Measurements from ENCODE around the gene LRTM1. TPM values are rescaled to one million over a fixed set of nuclear protein-coding genes. Genes with fewer than 3 reads are reported as not detected.

LRTM1 gene
- total RNA-seq, 1 donor from 2014 or later = not detected

DNA sequence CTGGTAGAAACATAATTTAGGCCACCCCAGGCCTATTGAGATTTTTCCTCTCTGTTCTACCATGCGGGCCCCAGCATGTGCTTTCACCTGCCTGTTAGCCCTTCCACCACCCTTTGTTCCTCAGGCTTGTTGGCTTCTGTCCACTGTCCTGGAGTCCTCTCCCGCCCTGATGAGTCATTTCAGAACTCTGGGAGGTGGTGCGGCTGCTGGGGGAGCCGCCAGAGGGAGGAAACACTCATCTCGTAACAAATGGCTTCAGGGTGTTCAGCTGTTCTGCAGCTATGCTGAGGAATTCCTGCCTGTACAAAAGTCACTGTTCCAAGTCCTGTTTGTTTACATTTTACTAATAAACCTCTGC is 36.3 kb downstream of the LRTM1 start:
- peak overlapping the region; percentile 64 for H3K4me2 ChIP-seq (ENCODE audit: low read length)
- H3K27me3 ChIP-seq (ENCODE audit: insufficient read depth, low read length) = no peaks in the 10 kb centered on the region
- peak overlapping the region; percentile 29 for H3K4me3 Mint-ChIP-seq (ENCODE audit: unreplicated experiment)
- H3K27ac Mint-ChIP-seq (ENCODE audit: unreplicated experiment) = peak overlapping the region; percentile 67
- TF ChIP-seq, protein P1, sequence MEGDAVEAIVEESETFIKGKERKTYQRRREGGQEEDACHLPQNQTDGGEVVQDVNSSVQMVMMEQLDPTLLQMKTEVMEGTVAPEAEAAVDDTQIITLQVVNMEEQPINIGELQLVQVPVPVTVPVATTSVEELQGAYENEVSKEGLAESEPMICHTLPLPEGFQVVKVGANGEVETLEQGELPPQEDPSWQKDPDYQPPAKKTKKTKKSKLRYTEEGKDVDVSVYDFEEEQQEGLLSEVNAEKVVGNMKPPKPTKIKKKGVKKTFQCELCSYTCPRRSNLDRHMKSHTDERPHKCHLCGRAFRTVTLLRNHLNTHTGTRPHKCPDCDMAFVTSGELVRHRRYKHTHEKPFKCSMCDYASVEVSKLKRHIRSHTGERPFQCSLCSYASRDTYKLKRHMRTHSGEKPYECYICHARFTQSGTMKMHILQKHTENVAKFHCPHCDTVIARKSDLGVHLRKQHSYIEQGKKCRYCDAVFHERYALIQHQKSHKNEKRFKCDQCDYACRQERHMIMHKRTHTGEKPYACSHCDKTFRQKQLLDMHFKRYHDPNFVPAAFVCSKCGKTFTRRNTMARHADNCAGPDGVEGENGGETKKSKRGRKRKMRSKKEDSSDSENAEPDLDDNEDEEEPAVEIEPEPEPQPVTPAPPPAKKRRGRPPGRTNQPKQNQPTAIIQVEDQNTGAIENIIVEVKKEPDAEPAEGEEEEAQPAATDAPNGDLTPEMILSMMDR (IDR thresholded peaks at IDR 0.05; ENCODE audit: insufficient read depth, low read depth, low read length) = peak; percentile 48
- no peak for TF ChIP-seq EZH2 (IDR thresholded peaks at IDR 0.05; ENCODE audit: insufficient read depth, low read length)
- H3K4me3 ChIP-seq (ENCODE audit: insufficient read depth, low read depth, low read length) = no peak overlapping the region
- no peaks in the 10 kb centered on the region for H4K20me1 ChIP-seq (ENCODE audit: insufficient read depth, low read length)
- DNase-seq (ENCODE audit: low read depth) (peak; percentile 95), FAIRE-seq (peak; percentile 89)
- H3K9me3 Mint-ChIP-seq (ENCODE audit: unreplicated experiment) = no peaks in the 10 kb centered on the region
- H3K36me3 ChIP-seq (ENCODE audit: insufficient read depth, low read length) = no peaks in the 10 kb centered on the region
- H3K4me1 ChIP-seq (ENCODE audit: insufficient read depth, low read length) = peaks cover 21% of the 10 kb centered on the region
- peaks cover 25% of the 10 kb centered on the region for H3K4me1 Mint-ChIP-seq (ENCODE audit: low read depth, unreplicated experiment)
- H3K79me2 ChIP-seq (ENCODE audit: insufficient read depth, low read length) = no peaks in the 10 kb centered on the region
- H2AFZ ChIP-seq (ENCODE audit: low read depth, low read length) = peak overlapping the region; percentile 71
- no peaks in the 10 kb centered on the region for H3K36me3 Mint-ChIP-seq (ENCODE audit: low read depth, unreplicated experiment)
- H3K27ac ChIP-seq (ENCODE audit: low read depth, low read length) = peak overlapping the region; percentile 67
- H3K9ac ChIP-seq (ENCODE audit: low read length) = peak overlapping the region; percentile 44
- H3K9me3 ChIP-seq (ENCODE audit: insufficient read depth, low read depth, low read length) = no peaks in the 10 kb centered on the region
- H3K27me3 Mint-ChIP-seq (ENCODE audit: low read depth, unreplicated experiment) = peaks cover 2% of the 10 kb centered on the region

- Histone ChIP-seq H4K20me1 (ENCODE audit: insufficient read depth, low read length) (no peaks in the 10 kb centered on the region), H3K27ac (ENCODE audit: low read depth, low read length) (no peak overlapping the region), H3K9me3 (ENCODE audit: insufficient read depth, low read depth, low read length) (no peaks in the 10 kb centered on the region), H3K79me2 (ENCODE audit: insufficient read depth, low read length) (no peaks in the 10 kb centered on the region), H3K4me2 (ENCODE audit: low read length) (no peak overlapping the region), H3K9ac (ENCODE audit: low read length) (no peak overlapping the region), H2AFZ (ENCODE audit: low read depth, low read length) (no peak overlapping the region), H3K27me3 (ENCODE audit: insufficient read depth, low read length) (no peaks in the 10 kb centered on the region), H3K36me3 (ENCODE audit: insufficient read depth, low read length) (no peaks in the 10 kb centered on the region), H3K4me3 (ENCODE audit: insufficient read depth, low read depth, low read length) (no peak overlapping the region), H3K4me1 (ENCODE audit: insufficient read depth, low read length) (peaks cover 19% of the 10 kb centered on the region)
- FAIRE-seq (no peak), DNase-seq (ENCODE audit: low read depth) (no peak)
- TF ChIP-seq EZH2 (IDR thresholded peaks at IDR 0.05; ENCODE audit: insufficient read depth, low read length) = no peak
- TF ChIP-seq, protein P1 (IDR thresholded peaks at IDR 0.05; ENCODE audit: insufficient read depth, low read depth, low read length) = no peak
- Mint-ChIP-seq H3K9me3 (ENCODE audit: unreplicated experiment) (no peaks in the 10 kb centered on the region), H3K4me3 (ENCODE audit: unreplicated experiment) (no peak overlapping the region), H3K27ac (ENCODE audit: unreplicated experiment) (no peak overlapping the region), H3K4me1 (ENCODE audit: low read depth, unreplicated experiment) (peaks cover 25% of the 10 kb centered on the region), H3K36me3 (ENCODE audit: low read depth, unreplicated experiment) (no peaks in the 10 kb centered on the region), H3K27me3 (ENCODE audit: low read depth, unreplicated experiment) (peaks cover 2% of the 10 kb centered on the region)
These were observed 38.1 kb downstream of the LRTM1 start for GRCh38 chr3:54889731-54890130.

DNA sequence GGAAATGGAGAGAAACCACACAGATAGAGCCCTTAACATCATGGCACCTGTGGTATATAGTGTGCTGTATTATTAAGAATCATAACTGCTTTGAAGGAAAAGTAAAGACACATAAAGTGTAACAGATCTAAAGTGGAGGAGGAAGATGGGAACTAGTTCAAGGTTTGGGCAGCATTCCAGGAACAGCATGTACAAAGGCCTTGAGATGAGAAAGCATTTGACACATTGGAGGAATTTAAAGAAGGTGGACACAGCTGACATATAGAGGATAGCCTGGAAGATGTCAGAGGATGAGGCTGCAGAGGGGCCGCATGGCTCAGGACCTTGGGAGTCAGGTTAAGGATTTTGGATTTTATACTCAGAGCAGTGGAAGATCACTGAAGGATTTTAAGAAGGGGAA is 39.0 kb downstream of the LRTM1 start:
- H3K36me3 ChIP-seq (ENCODE audit: insufficient read depth, low read length) = no peaks in the 10 kb centered on the region
- H3K27ac Mint-ChIP-seq (ENCODE audit: unreplicated experiment) = no peak overlapping the region
- no peaks in the 10 kb centered on the region for H3K36me3 Mint-ChIP-seq (ENCODE audit: low read depth, unreplicated experiment)
- peaks cover 2% of the 10 kb centered on the region for H3K27me3 Mint-ChIP-seq (ENCODE audit: low read depth, unreplicated experiment)
- no peak overlapping the region for H3K27ac ChIP-seq (ENCODE audit: low read depth, low read length)
- no peak overlapping the region for H3K4me3 ChIP-seq (ENCODE audit: insufficient read depth, low read depth, low read length)
- H3K4me2 ChIP-seq (ENCODE audit: low read length) = no peak overlapping the region
- H3K4me1 ChIP-seq (ENCODE audit: insufficient read depth, low read length) = peaks cover 19% of the 10 kb centered on the region
- TF ChIP-seq EZH2 (IDR thresholded peaks at IDR 0.05; ENCODE audit: insufficient read depth, low read length) = no peak
- TF ChIP-seq, protein P1 (IDR thresholded peaks at IDR 0.05; ENCODE audit: insufficient read depth, low read depth, low read length) = no peak
- H3K4me1 Mint-ChIP-seq (ENCODE audit: low read depth, unreplicated experiment) = peaks cover 25% of the 10 kb centered on the region
- H3K9me3 ChIP-seq (ENCODE audit: insufficient read depth, low read depth, low read length) = no peaks in the 10 kb centered on the region
- H3K4me3 Mint-ChIP-seq (ENCODE audit: unreplicated experiment) = no peak overlapping the region
- no peak for DNase-seq (ENCODE audit: low read depth)
- no peaks in the 10 kb centered on the region for H3K79me2 ChIP-seq (ENCODE audit: insufficient read depth, low read length)
- H2AFZ ChIP-seq (ENCODE audit: low read depth, low read length) = no peak overlapping the region
- H4K20me1 ChIP-seq (ENCODE audit: insufficient read depth, low read length) = no peaks in the 10 kb centered on the region
- no peaks in the 10 kb centered on the region for H3K9me3 Mint-ChIP-seq (ENCODE audit: unreplicated experiment)
- H3K9ac ChIP-seq (ENCODE audit: low read length) = no peak overlapping the region
- H3K27me3 ChIP-seq (ENCODE audit: insufficient read depth, low read length) = no peaks in the 10 kb centered on the region
- no peak for FAIRE-seq
